ENCODE results near the gene DBNL. TPM values are rescaled to one million over a fixed set of nuclear protein-coding genes. Genes with fewer than 3 reads are reported as not detected.
A peak's percentile ranks its signal among the peaks of the same experiment; 100 is the strongest.

The DBNL gene
- total RNA-seq, 8 experiments from 2014 or later = 37.3 to 99.0 (median 70.9) TPM

- 40 to 100% (median 90%) methylated on average over 1 to 6 of the region's 7 CpGs; no CpG with 5 or more reads in 2 of the 10 experiments for WGBS, 10 experiments
- H3K4me1 ChIP-seq (replicated peaks in 1 of 2) = peaks cover 5 to 12% of the 10 kb centered on the region in 2 donors
- no peak overlapping the region for H3K27ac ChIP-seq
- no peak for ATAC-seq (replicated peaks in 6 of 8)
- H3K4me3 ChIP-seq = no peak overlapping the region
- in situ Hi-C loops (cut with MboI; ENCODE audit: low pct_unique_long_range_greater_than_20kb in 2 of 9, low sequenced_read_pairs in 9 of 9, unreplicated experiment in 9 of 9) = loop anchor here in 1 of 9 experiments (25.0 kb wide), 1 partner anchor 164 kb away; the partner anchor contains the start of gene YKT6
Observed at GRCh38 chr7:44048031-44048795, 3.7 kb downstream of the DBNL start.

DNA sequence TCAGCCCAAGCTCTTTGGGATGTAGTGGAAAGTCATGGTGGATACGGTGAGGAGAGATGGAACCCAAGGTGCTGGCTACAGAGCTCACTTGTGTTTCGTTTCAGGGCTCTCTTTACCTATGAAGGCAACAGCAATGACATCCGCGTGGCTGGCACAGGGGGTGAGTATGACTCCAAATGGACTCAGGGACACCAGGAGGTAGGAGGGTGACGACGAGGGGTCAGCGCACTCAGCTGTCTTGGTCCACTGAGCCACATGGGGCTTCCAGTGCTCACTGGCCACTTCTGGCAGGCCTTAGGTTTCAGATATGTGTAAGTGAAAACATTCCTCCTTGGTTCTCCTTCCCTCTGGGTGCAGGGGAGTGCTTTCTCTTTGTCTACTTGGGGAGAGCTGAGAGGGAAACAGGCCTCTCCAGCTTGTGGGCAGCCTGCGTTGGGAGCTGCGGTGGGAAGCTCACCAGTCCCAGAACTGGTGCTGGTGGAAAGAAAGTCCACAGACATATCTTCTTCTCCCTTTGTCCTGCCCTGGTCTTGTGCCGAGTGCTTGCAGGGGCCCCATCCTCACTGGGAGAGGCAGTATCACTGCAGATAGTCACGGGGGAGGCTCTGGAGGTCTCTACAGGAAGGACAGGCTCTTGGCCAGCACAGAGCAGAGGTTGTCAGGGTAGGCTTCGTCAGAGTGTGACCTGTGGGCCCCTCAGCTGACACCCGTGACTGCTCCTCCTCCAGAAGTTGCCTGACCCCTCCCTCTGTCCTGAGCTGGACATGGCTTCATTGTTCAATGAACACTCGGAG, 5.8 kb downstream of the DBNL start:
- Histone ChIP-seq H3K27ac (no peak overlapping the region), H3K4me1 (replicated peaks in 1 of 2) (peaks cover 5 to 8% of the 10 kb centered on the region in 2 donors), H3K4me3 (no peak overlapping the region)
- WGBS, 10 experiments = 43 to 100% (median 95%) methylated on average over 1 to 9 of the region's 14 CpGs; no CpG with 5 or more reads in 3 of the 10 experiments
- ATAC-seq (replicated peaks in 6 of 8) = no peak
- in situ Hi-C loops (cut with MboI; ENCODE audit: low pct_unique_long_range_greater_than_20kb in 2 of 9, low sequenced_read_pairs in 9 of 9, unreplicated experiment in 9 of 9) = no loop called here

- in situ Hi-C loops (cut with MboI; ENCODE audit: low pct_unique_long_range_greater_than_20kb in 2 of 9, low sequenced_read_pairs in 9 of 9, unreplicated experiment in 9 of 9) = no loop called here
- ATAC-seq (replicated peaks in 6 of 8) = no peak
- WGBS, 10 experiments = 74 to 100% (median 90%) methylated on average over 2 to 6 of the region's 8 CpGs; no CpG with 5 or more reads in 3 of the 10 experiments
- H3K27ac ChIP-seq = no peak overlapping the region
- H3K4me3 ChIP-seq = no peak overlapping the region
- H3K4me1 ChIP-seq (replicated peaks in 1 of 2) = peaks cover 0 to under 1% of the 10 kb centered on the region in 2 donors
Observed at GRCh38 chr7:44050915-44051560, 6.5 kb downstream of the DBNL start.

DNA sequence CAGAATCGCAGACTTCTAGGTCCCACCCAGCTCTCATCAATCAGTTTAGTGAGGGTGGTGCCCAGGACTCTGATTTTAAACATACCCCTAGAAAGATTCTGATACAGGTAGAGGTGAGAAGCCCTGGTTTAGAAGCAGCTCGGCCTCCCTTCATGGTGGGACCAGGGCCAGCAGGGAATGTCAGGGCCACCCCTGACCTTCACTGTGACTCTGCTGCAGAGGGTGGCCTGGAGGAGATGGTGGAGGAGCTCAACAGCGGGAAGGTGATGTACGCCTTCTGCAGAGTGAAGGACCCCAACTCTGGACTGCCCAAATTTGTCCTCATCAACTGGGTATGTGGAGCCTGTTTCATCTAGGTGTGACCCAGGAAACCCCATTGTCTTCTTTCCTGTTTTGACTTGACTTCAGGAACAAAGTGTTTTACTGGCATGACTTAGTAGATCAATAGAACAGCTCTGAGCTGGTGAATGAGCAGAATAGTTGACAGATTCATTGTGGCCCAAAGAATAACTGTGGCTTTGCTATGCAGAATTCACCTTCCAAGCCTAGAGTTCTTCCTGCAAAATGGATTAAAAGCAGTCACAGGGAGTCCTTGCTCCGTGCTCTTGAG, 7.2 kb downstream of the DBNL start:
- Histone ChIP-seq H3K4me3 (no peak overlapping the region), H3K27ac (no peak overlapping the region), H3K4me1 (replicated peaks in 1 of 2) (no peaks in the 10 kb centered on the region)
- WGBS, 10 experiments = 80 to 100% (median 93%) methylated on average over 1 to 3 of the region's 5 CpGs; no CpG with 5 or more reads in 5 of the 10 experiments
- in situ Hi-C loops (cut with MboI; ENCODE audit: low pct_unique_long_range_greater_than_20kb in 2 of 9, low sequenced_read_pairs in 9 of 9, unreplicated experiment in 9 of 9) = no loop called here
- ATAC-seq (replicated peaks in 6 of 8) = no peak

DNA sequence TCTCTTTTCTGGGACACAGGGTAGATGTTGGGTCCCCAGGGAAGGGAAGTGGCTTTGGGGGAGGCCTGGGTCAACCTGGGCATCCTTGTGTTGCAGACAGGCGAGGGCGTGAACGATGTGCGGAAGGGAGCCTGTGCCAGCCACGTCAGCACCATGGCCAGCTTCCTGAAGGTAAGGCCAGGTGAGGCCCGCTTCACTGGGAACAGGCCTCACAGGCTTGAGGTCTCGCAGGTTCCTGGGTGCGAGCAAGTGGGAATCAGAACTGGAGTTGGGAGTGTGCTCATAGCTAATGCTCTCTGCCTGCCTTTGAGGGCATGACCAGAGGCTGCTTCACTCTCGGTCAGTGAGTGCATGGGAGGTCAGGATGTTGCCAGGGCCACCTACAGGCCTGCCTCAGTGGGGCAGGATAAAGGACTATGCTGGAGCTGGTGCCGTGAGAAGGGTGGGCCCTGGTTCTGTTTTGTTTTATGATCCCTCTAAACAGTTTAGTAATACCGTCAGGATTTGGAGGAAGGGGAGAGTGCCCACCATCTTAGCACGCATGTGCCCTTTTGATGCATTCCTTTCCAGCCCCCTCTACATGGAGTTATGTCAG, 8.4 kb downstream of the DBNL start:
- Histone ChIP-seq H3K4me1 (replicated peaks in 1 of 2) (no peaks in the 10 kb centered on the region), H3K4me3 (no peak overlapping the region), H3K27ac (no peak overlapping the region)
- ATAC-seq (replicated peaks in 6 of 8) = no peak
- in situ Hi-C loops (cut with MboI; ENCODE audit: low pct_unique_long_range_greater_than_20kb in 2 of 9, low sequenced_read_pairs in 9 of 9, unreplicated experiment in 9 of 9) = no loop called here
- 82 to 100% (median 95%) methylated on average over 2 to 4 of the region's 12 CpGs; no CpG with 5 or more reads in 1 of the 10 experiments for WGBS, 10 experiments

- 80 to 100% (median 100%) methylated on average over 1 to 3 of the region's 7 CpGs; no CpG with 5 or more reads in 6 of the 10 experiments for WGBS, 10 experiments
- H3K4me1 ChIP-seq (replicated peaks in 1 of 2) = no peaks in the 10 kb centered on the region
- no peak overlapping the region for H3K4me3 ChIP-seq
- H3K27ac ChIP-seq = no peak overlapping the region
- in situ Hi-C loops (cut with MboI; ENCODE audit: low pct_unique_long_range_greater_than_20kb in 2 of 9, low sequenced_read_pairs in 9 of 9, unreplicated experiment in 9 of 9) = no loop called here
- no peak for ATAC-seq (replicated peaks in 6 of 8)
Observed at GRCh38 chr7:44056681-44057080, 12.2 kb downstream of the DBNL start.

GRCh38 chr7:44057181-44057848, 12.8 kb downstream of the DBNL start:
- in situ Hi-C loops (cut with MboI; ENCODE audit: low pct_unique_long_range_greater_than_20kb in 2 of 9, low sequenced_read_pairs in 9 of 9, unreplicated experiment in 9 of 9) = no loop called here
- no peak overlapping the region for H3K4me3 ChIP-seq
- no peaks in the 10 kb centered on the region for H3K4me1 ChIP-seq (replicated peaks in 1 of 2)
- no peak overlapping the region for H3K27ac ChIP-seq
- WGBS, 10 experiments = 92 to 100% (median 100%) methylated on average over 1 to 8 of the region's 11 CpGs; no CpG with 5 or more reads in 5 of the 10 experiments
- no peak for ATAC-seq (replicated peaks in 6 of 8)

DNA sequence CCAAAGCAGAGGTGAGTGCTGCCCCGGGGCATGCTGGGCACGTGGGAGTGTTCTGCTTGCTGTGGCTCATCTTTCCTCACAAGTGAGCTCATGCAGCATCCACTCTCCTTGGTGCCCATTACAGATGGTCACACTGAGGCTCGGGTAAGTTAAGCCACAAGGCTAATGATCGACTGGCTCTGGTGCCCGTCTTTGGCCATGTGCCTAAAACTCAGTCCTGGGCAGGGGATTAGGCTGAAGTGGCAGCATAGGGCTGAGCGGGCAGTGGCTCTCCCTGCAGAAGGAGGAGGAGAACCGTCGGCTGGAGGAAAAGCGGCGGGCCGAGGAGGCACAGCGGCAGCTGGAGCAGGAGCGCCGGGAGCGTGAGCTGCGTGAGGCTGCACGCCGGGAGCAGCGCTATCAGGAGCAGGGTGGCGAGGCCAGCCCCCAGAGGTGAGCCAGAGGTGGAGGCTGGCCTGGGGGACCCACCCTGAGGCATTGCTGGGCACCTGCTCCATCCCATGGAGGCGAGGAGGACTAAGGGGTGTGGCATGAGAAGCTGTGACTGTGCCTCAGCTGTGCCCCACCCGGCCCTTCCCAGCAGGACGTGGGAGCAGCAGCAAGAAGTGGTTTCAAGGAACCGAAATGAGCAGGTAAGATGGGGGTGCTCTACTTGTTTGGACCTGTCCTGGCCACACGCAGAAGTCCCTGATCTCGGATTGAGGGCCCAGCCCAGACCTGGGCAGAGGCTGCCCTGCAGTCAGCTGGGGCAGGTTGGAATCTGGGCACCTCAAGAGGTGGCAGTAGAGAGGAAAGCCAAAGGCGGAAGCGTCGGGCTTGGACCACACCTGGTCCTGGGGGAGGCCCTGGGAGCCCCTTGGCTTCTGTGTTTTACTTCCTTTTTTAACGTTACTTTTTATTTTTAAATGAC, 13.6 kb downstream of the DBNL start:
- 85 to 100% (median 93%) methylated on average over 1 to 8 of the region's 30 CpGs; no CpG with 5 or more reads in 2 of the 10 experiments for WGBS, 10 experiments
- H3K27ac ChIP-seq = no peak overlapping the region
- H3K4me1 ChIP-seq (replicated peaks in 1 of 2) = no peaks in the 10 kb centered on the region
- no peak overlapping the region for H3K4me3 ChIP-seq
- ATAC-seq (replicated peaks in 6 of 8) = peak in 2 of 8 experiments; percentile 30 to 50
- in situ Hi-C loops (cut with MboI; ENCODE audit: low pct_unique_long_range_greater_than_20kb in 2 of 9, low sequenced_read_pairs in 9 of 9, unreplicated experiment in 9 of 9) = no loop called here

- in situ Hi-C loops (cut with MboI; ENCODE audit: low pct_unique_long_range_greater_than_20kb in 2 of 9, low sequenced_read_pairs in 9 of 9, unreplicated experiment in 9 of 9) = no loop called here
- Histone ChIP-seq H3K27ac (no peak overlapping the region), H3K4me3 (no peak overlapping the region), H3K4me1 (replicated peaks in 1 of 2) (peaks cover 2% of the 10 kb centered on the region in 2 donors)
- ATAC-seq (replicated peaks in 6 of 8) = no peak
- WGBS, 10 experiments = 20 to 100% (median 78%) methylated on average over 1 to 2 of the region's 7 CpGs; no CpG with 5 or more reads in 2 of the 10 experiments
Observed at GRCh38 chr7:44058759-44059218, 14.3 kb downstream of the DBNL start.

DNA sequence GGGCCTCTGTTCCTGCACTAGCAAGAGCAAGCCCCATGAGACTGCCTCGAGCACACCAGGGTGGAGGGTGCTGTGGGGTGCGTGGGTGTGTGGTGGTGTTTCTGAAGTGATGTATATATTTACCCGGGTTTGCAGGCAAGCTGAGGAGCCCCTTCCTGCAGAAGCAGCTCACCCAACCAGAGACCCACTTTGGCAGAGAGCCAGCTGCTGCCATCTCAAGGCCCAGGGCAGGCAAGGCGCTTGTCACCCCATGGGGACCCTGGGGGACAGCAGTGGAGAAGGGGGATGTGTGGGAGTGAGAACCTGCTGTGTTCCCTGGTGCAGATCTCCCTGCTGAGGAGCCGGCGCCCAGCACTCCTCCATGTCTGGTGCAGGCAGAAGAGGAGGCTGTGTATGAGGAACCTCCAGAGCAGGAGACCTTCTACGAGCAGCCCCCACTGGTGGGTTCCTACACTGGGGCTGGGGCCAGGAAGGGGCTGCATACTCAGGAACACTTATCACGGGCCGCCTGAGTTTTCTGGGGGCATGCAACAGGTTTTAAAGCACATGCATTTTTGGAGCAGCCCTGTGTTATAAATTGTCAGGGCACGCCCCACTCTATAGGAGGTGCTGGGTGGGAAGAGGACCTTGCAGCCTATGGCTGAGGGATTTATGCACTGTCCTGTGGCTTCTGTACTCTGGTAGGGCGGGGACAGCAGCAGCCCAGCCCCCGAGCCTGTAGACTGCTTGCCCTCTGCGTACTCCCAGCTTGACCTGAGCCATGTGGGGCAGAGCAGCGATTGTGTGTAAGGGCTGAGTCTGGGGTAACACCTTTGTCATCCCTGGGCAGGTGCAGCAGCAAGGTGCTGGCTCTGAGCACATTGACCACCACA, 15.0 kb downstream of the DBNL start:
- Histone ChIP-seq H3K27ac (no peak overlapping the region), H3K4me1 (replicated peaks in 1 of 2) (peaks cover 9% of the 10 kb centered on the region in 2 donors), H3K4me3 (no peak overlapping the region)
- WGBS, 10 experiments = 83 to 100% (median 97%) methylated on average over 2 to 5 of the region's 14 CpGs; no CpG with 5 or more reads in 7 of the 10 experiments
- ATAC-seq (replicated peaks in 6 of 8) = no peak
- in situ Hi-C loops (cut with MboI; ENCODE audit: low pct_unique_long_range_greater_than_20kb in 2 of 9, low sequenced_read_pairs in 9 of 9, unreplicated experiment in 9 of 9) = no loop called here
